ENCODE data around the gene MRGPRX1.
"Not testable (repeated sequence)": the region's sequence is repeated elsewhere in the genome, so short reads cannot be mapped to it uniquely, and the experiment has no call there.

MRGPRX1 gene

GRCh38 chr11:18939314-18939713 is at the start of gene MRGPRX1:
Gene MRGPRX1, minus strand, starts transcription at chr11:18939414. Its CDS starts 4,630 bp downstream, at chr11:18934784.
- DNase-seq: no peak

- DNase-seq: no peak
Observed at GRCh38 chr11:18987454-18988231, 48.4 kb upstream of the MRGPRX1 start.

GRCh38 chr11:18986744-18987143 is 47.5 kb upstream of the MRGPRX1 start:
- no peak for DNase-seq

- DNase-seq: no peak
Observed at GRCh38 chr11:18981897-18982296, 42.7 kb upstream of the MRGPRX1 start.

GRCh38 chr11:18974192-18974591 is 35.0 kb upstream of the MRGPRX1 start:
- no peak for DNase-seq

GRCh38 chr11:18972336-18972735 is 33.1 kb upstream of the MRGPRX1 start:
- DNase-seq: no peak

- no peak for DNase-seq
Observed at GRCh38 chr11:18969720-18970119, 30.5 kb upstream of the MRGPRX1 start.

GRCh38 chr11:18958221-18958910 is 19.2 kb upstream of the MRGPRX1 start:
- no peak for DNase-seq

GRCh38 chr11:18956630-18957029 is 17.4 kb upstream of the MRGPRX1 start:
- DNase-seq: no peak

- DNase-seq: no peak
Observed at GRCh38 chr11:18936002-18936673, 3.1 kb downstream of the MRGPRX1 start.

- DNase-seq: no peak
Observed at GRCh38 chr11:18934195-18934814, 4.9 kb downstream of the MRGPRX1 start.

- no peak for DNase-seq
Observed at GRCh38 chr11:18927550-18928322, 11.5 kb downstream of the MRGPRX1 start.

GRCh38 chr11:18925426-18925825 is 13.8 kb downstream of the MRGPRX1 start:
- not testable (repeated sequence) for DNase-seq

GRCh38 chr11:18912883-18913282 is 26.3 kb downstream of the MRGPRX1 start:
- no peak for DNase-seq

GRCh38 chr11:18907391-18907790 is 31.8 kb downstream of the MRGPRX1 start:
- no peak for DNase-seq

- not testable (repeated sequence) for DNase-seq
Observed at GRCh38 chr11:18900637-18901036, 38.6 kb downstream of the MRGPRX1 start.

GRCh38 chr11:18900151-18900611 is 39.0 kb downstream of the MRGPRX1 start:
- not testable (repeated sequence) for DNase-seq

GRCh38 chr11:18891712-18892111 is 47.5 kb downstream of the MRGPRX1 start:
- not testable (repeated sequence) for DNase-seq

- DNase-seq: no peak
Observed at GRCh38 chr11:18890615-18891014, 48.6 kb downstream of the MRGPRX1 start.

Data from suppressor macrophage treated with lipopolysaccharide for 1 hour (primary cell).